ENCODE measurements around the gene IDE.
"Not testable (repeated sequence)": the region's sequence is repeated elsewhere in the genome, so short reads cannot be mapped to it uniquely, and the experiment has no call there.

Gene IDE

DNA sequence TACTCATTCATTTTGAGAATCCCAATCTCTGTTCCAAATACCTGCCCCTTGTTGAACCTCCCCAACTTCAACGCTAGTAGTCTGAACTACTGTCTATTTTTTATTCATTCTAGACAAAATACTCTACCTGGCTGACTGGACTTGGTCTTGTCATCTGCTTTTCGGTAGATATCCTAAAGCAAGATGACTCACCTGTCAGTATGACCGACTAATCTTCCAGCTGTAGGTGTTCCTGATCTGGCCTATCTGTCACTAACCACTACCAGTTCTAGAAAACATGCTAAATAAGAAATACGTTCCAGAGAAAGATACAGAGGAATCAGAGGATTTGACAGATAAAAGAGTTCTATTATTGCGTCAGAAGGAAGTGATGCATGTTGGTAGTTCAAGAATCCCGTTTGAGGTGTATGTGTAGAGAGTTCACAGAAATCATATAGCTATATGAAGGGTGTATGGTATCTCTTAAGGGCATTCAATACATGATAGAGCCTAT lies 81.1 kb downstream of the IDE start:
- no peak for DNase-seq (ENCODE audit: low read depth, low spot score)

DNA sequence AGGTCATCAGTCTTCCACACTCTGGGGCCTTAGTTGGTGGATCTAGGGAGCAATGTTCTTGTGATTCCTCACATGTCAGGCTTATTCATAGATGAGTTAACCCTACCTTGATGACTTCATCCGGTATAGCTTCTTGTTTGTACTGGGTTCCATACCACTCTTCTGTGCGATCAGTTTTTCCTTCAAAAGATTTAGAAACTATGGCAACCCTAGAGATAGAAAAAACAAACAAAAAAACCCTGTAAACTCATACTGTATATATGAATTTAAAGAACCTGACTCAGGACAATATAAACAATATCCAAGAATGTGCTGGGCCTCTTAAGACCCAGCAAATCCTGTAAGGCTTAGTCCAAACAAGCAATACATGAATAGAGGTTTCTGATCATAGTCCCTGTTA lies 83.5 kb downstream of the IDE start:
- no peak for DNase-seq (ENCODE audit: low read depth, low spot score)

DNA sequence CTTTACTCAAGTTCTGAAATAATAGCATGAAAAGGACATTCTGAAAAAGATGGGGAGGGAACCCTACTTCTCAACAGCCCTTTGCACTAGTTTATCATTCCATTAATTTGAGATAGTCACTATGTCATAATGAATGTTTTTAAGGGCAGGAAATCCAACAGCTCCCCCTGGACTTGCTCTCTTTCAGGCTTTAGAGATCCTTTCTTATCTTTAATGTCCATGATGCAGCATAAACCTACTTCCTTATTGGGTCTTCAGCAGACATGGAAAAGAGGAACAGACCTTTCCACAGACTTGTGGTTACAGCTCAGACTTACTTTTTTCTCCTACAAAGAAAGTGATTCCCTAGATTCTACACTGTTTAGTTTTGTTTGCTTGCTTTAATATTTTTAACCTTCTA lies 87.3 kb downstream of the IDE start:
- DNase-seq (ENCODE audit: low read depth, low spot score): no peak

DNA sequence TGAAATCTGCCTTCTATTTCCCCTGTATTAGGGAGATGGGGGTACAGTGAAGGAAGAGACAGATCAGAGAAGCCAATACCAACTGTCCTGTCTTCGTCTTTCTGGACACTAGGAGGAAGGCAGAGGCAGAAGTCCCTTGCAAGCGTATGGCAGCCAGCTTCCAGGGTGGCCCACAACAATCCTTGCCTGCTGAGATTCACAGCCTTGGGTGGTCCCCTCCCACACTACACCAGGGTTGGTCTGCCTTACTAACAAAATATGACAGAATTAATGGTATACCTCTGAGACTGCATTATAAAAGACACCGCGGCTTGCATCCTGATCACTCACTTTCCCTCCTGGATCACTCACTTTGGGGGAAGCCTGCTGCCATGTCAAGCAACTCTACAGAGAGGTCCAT lies 90.4 kb downstream of the IDE start:
- no peak for DNase-seq (ENCODE audit: low read depth, low spot score)

DNA sequence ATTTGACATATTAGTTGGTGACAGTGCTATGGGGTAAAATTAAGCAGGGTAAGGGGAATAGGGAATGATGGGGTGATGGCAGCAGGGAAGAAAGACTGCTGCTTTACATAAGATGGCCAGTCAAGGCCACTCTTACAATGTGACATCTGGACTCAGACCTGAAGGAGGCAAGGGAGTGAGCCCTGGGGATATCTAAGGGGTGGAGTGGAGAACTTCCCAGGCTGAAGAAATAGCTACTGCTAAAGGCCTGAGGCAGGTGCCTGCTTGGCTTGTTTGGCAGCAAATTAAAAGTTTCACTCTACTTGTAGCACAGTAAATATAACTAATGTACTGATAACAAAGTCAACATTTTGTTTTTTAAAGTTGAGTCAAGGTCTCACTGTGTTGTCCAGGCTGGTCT lies 93.5 kb downstream of the IDE start:
- no peak for DNase-seq (ENCODE audit: low read depth, low spot score)

DNA sequence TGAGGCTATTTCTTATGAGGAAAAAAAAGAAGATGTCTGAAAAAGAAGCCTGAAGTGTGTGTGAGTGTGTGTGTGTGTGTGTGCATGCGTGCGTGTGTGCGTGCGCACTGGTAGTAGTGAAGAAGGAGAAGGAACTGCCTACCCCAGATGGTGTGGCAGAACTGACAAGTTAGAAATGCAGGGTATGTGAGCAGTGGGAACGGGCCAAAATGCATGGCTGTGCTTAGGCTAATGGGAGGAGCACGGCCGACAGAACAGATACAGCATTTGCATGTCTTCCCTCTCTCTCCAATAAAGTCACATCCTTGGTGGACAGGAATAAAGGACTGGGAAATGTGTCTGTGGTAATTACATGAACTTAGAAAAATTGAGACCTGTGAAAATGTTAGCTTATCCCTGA lies 94.3 kb downstream of the IDE start:
- no peak for DNase-seq (ENCODE audit: low read depth, low spot score)

DNA sequence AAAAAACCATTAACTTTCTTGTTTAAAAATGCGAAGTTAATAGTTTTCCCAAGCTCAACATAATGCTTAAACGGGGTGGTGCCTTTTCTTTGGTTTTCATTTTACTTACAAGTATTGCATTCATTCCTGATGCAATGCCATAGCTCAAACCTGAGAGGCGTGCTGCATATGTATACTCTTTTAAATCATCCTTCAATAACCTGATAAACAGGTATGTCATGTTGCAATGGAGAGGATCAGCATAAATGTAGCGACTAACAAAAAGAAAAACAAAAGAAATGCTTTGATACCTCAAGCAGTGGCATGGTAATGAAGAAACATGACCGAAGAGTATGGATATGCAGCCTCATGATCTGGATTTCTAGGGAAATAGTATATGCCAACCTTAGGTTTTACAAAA lies 95.4 kb downstream of the IDE start:
- no peak for DNase-seq (ENCODE audit: low read depth, low spot score)

DNA sequence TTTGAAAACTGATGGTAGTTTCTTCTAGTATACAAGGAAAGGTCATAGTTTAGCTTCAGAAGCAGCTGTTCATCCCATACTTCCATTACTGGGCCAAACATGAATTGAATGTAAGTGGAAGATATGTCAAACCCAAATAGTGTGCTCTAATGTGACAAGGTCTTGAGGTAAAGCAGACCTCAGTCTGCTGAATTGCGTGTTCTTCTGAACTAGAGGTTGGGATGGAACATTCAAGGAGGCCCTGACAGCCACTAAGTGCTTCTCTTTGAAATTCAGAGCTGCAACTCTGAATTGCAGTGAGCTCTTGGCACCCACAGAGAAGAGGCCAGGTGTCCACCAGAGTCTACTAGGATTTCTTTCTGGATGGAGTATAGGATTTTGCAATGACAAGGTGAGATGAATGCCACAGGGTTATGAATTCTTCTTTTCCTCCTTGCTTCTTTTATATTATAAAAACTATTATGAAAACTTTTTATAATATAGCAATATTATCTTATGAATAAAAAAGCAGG lies 98.5 kb downstream of the IDE start:
- DNase-seq (ENCODE audit: low read depth, low spot score): no peak

DNA sequence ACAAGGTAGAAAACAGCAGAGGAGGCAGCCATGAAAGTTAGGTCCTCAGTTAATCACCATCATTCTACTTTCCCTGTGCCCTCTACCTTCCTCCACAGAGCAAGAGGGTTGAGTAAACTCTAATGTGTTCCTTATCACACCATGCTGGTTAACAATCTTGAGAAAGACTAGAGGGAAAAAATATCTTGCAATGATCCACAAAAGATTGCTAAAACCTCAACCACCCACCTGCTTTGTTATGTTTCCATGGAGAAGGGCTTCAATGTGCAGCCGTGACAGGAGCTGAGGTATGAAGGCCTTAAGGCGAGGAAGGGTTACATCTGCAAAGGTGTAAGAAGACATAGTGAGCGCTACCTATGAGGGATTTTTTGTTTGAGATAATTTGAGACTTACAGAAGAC lies 103.9 kb downstream of the IDE start:
- no peak for DNase-seq (ENCODE audit: low read depth, low spot score)

DNA sequence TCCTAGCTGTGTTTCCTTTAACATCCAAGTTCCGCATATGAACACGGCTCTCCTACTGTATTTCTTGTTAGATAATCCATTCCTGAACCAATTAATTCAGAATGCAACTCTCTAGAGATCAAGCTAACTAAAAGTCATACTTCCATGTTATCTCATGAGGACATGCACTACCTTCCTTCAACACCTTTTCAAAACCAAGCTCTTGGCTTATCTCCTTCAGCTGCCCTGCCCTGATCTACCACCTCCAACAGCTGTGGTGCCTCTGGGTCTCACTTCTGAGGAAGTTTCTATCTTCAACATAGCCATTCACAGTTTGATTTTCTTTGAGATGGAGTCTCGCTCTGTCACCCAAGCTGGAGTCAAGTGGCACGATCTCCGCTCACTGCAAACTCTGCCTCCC lies 109.5 kb downstream of the IDE start:
- no peak for DNase-seq (ENCODE audit: low read depth, low spot score)

DNA sequence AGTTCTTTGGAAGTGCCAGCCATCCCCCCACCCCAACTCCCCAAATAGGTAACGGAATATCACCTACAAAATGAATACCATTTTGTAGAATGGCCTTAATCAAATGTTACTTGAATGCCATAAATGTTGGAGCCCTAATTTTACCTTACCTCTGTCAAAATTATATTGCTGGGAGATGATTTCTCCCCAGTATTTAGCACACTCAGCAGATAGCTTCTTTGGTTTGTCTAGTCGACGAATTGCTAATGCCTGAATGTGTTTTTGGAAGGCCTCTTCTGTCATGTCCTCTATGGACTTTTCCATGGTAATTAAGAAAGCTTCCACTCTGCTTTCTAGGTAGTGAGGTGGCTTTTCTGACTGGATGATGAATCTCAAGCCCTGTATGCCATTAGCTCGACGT lies 110.3 kb downstream of the IDE start:
- no peak for DNase-seq (ENCODE audit: low read depth, low spot score)

DNA sequence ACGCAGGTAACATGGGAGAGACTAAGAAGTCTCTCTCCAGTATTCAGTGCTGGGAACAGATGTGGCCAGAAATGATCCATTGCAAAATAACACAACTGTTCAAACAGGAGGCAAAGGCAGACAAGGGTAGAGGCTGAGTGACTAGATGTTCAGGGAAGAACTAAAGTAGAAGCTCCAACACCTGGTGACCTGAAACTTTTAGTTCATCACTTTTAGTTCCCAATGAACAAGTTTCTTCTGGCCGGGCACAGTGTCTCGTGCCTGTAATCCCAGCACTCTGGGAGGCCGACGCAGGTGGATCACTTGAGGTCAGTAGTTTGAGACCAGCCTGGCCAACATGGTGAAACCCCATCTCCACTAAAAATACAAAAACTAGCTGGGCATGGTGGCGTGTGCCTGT lies 118.9 kb downstream of the IDE start:
- DNase-seq (ENCODE audit: low read depth, low spot score): not testable (repeated sequence)

DNA sequence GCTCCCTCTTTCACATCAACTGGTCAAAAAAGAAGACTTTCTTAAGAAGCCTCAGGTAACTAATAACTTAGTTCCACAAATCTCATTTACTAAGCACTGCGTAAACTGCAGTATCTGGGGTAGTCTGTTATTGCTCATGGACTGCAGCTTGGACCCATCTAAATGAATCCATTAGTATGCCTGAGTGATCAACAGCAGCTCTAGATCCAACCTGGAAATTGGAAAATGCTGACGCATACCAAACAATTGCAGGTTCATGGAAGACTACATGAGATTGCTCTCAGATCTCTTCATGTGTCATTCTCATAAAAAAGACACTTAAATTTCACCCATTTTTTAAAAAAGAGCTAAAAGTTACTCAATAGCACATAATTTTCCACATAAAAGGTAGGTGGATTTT lies 121.6 kb downstream of the IDE start:
- DNase-seq (ENCODE audit: low read depth, low spot score): no peak

DNA sequence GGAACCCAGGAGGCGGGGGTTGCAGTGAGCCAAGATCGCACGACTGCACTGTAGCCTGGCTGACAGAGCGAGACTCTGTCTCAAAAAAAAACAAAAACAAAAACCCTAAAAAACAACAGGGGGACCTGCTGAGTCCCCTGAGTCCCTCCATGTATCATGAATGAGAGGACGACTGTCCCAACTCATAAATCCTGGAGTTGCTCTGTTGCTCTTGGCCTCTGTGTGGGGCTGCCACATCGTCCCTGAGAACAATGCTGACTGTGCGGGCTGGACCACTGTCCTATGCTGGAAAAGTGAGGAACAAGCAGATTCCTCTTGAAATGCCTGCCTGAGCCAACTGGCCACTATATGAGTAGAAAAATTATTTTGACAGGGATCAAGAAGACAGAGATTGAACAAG lies 122.5 kb downstream of the IDE start:
- no peak for DNase-seq (ENCODE audit: low read depth, low spot score)

DNA sequence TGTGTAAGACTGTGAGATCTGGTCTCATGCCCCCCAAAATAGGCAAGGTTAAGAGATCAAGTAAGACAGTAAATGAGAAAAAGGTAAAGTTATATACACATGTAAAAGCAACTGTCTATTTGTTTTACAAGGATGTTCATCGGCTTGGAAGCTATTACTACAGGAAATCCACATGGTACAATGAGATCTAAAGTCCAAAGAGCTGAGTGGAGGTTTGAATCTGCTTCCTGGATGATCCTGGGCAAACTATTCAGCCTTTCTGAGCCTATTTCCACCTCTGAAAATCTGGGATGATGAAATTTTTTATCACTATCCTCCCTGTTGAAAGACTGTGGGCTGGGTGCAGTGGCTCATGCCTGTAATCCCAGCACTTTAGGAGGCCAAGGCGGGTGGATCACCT lies 123.0 kb downstream of the IDE start:
- DNase-seq (ENCODE audit: low read depth, low spot score): no peak

DNA sequence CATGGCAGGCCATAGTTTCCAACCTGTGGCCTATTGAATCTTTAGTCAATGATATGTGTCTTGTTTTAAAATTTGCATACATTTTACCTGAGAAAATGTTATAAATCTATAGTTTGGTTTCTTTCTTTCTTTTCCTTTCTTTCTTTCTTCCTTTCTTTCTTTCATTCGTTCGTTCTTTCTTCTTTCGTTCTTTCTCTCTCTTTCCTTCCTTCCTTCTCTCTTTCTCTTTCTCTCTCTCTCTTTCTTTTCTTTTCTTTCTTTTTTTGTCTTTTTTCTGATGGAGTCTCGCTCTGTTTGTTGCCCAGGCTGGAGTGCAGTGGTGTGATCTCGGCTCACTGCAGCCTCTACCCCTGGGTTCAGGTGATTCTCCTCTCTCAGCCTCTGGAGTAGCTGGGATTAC lies 133.3 kb downstream of the IDE start:
- DNase-seq (ENCODE audit: low read depth, low spot score): no peak

DNA sequence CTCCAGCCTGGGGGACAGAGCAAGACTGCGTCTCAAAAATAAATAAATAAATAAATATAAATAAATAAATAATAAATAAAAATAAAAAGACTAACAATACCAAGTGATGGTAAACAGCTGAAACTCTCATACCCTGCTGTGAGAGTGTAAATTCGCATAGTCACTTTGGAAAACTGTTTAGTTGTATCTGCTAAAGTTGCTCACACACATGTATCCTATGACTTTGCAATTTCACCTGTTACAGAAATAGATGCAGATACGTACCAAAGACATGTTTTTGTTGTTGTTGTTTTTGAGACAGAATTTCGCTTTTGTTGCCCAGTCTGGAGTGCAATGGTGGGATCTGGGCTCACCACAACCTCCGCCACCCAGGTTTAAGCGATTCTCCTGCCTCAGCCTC lies 135.7 kb downstream of the IDE start:
- DNase-seq (ENCODE audit: low read depth, low spot score): no peak

DNA sequence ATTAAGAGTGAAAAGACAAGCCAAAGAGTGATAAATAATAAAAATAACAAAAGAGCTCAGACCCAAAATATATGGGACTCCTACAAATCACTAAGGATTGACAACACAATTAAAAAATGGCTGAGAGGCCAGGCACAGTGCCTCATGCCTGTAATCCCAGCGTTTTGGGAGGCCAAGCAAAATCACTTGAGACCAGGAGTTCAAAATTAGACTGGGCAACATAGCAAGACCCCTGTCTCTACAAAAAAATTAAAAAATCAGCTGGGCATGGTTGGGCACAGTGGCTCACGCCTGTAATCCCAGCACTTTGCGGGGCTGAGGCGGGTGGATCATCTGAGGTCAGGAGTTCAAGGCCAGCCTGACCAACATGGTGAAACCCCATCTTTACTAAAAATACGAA lies 137.3 kb downstream of the IDE start:
- DNase-seq (ENCODE audit: low read depth, low spot score): no peak

DNA sequence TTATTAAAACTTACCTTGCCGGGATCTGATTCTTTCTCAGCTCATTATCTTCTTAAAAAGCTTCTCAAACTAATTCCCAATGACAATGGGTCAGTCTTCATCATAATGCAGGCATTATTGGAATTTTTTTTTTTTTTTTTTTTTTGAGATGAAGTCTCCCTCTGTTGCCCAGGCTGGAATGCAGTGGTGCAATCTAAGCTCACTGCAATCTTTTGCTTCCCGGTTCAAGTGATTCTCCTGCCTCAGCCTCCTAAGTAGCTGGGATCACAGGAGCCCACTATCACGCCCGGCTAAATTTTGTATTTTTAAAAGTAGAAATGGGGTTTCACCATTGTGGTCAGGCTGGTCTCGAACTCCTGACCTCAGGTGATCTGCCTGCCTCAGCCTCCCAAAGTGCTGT lies 137.8 kb downstream of the IDE start:
- DNase-seq (ENCODE audit: low read depth, low spot score): not testable (repeated sequence)

DNA sequence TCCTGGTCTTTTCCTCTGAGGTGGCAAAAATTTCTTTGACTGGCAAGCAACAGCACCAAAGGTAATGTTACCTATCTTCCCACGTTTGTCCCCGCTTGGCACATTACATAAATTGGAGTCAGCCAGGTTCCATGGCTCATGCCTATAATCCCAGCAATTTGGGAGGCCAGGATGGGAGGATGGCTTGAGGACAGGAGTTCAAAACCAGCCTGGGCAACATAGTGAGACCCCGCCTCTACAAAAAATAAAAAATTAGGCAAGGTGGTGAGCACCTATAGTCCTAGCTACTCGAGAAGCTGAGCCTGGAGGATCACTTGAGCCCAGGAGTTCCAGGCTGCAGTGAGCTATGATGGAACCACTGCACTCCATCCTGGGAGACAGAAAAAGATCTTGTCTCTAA lies 139.5 kb downstream of the IDE start:
- DNase-seq (ENCODE audit: low read depth, low spot score): no peak

DNA sequence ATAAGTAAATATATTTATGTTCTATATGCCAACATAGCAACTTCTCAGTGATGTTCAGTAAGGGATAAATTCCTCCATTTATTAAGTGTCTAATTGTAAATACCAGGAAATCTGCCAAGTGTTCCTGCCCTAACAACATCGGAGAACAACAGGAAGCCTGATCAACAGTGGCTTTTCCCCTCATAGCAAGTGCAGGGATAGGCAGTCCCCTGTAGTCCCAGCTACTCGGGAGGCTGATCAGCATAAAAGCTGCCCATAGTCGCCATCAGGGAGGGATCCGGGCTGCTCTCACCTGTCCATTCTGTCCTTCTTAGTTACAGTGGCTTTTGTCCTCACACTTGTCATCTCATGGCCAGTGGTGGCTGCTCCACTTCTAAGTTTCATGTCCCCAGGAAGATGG lies 141.3 kb downstream of the IDE start:
- no peak for DNase-seq (ENCODE audit: low read depth, low spot score)

DNA sequence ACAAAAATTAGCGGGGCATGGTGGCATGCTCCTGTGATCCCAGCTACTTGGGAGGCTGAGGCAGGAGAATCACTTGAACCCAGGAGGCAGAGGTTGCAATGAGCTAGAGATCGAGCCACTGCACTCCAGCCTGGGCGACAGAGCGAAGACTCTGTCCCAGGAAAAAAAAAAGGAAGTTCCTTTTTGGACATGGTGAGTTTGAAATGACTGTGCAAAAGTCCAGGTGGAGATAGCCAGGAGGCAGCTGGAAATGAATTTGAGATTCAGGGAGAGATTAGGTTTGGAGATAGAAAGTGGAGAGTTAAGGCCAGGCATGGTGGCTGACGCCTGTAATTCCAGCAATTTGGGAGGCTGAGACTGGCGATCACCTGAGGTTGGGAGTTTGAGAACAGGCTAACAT lies 143.8 kb downstream of the IDE start:
- no peak for DNase-seq (ENCODE audit: low read depth, low spot score)

DNA sequence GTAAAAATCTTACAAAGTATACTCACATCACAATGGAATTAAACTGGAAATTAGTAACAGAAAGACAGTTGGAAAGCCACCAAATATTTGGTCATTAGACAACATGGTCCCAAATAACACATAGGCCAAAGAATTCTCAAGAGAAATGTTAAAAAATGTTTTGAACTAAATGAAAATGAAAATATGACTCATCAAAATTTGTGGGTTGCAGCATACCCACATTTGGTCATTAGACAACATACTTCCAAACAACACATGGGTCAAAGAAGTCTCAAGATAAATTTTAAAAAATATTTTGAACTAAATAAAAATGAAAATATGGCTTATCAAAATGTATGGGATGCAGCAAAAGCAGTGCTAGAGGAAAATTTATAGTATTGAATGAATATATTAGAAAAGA lies 152.3 kb downstream of the IDE start:
- no peak for DNase-seq (ENCODE audit: low read depth, low spot score)

DNA sequence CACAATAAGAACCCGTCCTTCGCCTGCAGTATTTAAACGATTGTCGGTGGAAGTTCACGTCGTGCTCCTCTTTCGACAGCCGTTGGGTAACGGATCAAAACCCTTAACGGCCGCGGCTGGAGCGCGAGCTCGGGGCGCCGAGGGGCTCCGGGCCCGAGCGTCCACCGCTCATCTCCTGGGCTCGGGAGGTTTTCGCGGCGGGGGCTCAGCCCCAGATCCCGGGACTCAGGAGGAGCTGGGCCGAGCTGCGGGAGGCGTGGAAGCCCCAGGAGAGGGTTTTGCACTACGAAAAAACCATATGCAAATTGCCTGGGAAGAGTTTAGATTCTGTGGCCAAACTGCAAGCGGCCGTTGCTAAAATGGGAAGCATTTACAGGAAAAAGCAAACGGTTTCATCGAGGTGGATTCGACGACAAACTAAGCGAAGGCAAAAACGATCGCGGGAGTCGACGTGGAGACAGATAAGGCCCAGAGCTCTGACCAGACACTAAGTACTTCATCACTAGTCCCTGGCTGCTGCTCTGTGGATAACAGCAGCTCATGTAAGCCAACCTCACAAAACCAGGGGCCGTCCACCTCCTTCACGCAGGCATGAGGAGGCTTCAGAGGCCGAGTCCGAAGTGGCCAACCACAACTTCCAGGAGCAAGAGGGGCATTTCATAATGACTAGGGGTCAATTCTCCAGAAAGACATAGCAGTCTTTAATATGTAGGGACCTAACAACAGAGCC lies 153.2 kb downstream of the IDE start:
- DNase-seq (ENCODE audit: low read depth, low spot score): no peak
